ENCODE results near the gene CDADC1. TPM values are rescaled to one million over a fixed set of nuclear protein-coding genes. Genes with fewer than 3 reads are reported as not detected.
"Not testable (repeated sequence)": the region's sequence is repeated elsewhere in the genome, so short reads cannot be mapped to it uniquely, and the experiment has no call there.

The CDADC1 gene
- total and polyA plus RNA-seq, 5 donors = 5.6 to 10.9 (median 8.6) TPM

- Histone ChIP-seq H3K4me3 (ENCODE audit: low read length) (no peak overlapping the region), H3K4me1 (ENCODE audit: control insufficient read depth, insufficient read depth, low read length) (peaks cover 2% of the 10 kb centered on the region), H3K27me3 (ENCODE audit: control insufficient read depth, insufficient read depth) (no peaks in the 10 kb centered on the region), H3K9me3 (ENCODE audit: control insufficient read depth, low read length) (no peaks in the 10 kb centered on the region), H3K27ac (ENCODE audit: low read length) (no peak overlapping the region)
- no peak for ATAC-seq
- no peak for DNase-seq
- intact Hi-C loops (cut with DNase I) = no loop called here
Observed at GRCh38 chr13:49319551-49319950, 71.8 kb downstream of the CDADC1 start.

GRCh38 chr13:49319951-49320350 lies 72.2 kb downstream of the CDADC1 start:
- H3K9me3 ChIP-seq (ENCODE audit: control insufficient read depth, low read length) = no peaks in the 10 kb centered on the region
- H3K4me1 ChIP-seq (ENCODE audit: control insufficient read depth, insufficient read depth, low read length) = peaks cover 2% of the 10 kb centered on the region
- no peak overlapping the region for H3K4me3 ChIP-seq (ENCODE audit: low read length)
- 73% methylated on average over 2 of the region's 2 CpGs for WGBS
- no peak overlapping the region for H3K27ac ChIP-seq (ENCODE audit: low read length)
- H3K27me3 ChIP-seq (ENCODE audit: control insufficient read depth, insufficient read depth) = no peaks in the 10 kb centered on the region
- intact Hi-C loops (cut with DNase I) = no loop called here
- peak in 1 of 3 donors; percentile 56 for DNase-seq
- ATAC-seq = peak in 1 of 2 donors; percentile 55

GRCh38 chr13:49320975-49321374 lies 73.2 kb downstream of the CDADC1 start:
- DNase-seq (no peak), ATAC-seq (no peak)
- Histone ChIP-seq H3K9me3 (ENCODE audit: control insufficient read depth, low read length) (no peaks in the 10 kb centered on the region), H3K27ac (ENCODE audit: low read length) (no peak overlapping the region), H3K4me1 (ENCODE audit: control insufficient read depth, insufficient read depth, low read length) (peaks cover 2% of the 10 kb centered on the region), H3K27me3 (ENCODE audit: control insufficient read depth, insufficient read depth) (no peaks in the 10 kb centered on the region), H3K4me3 (ENCODE audit: low read length) (no peak overlapping the region)
- intact Hi-C loops (cut with DNase I) = no loop called here
- WGBS = 89% methylated on average over 2 of the region's 2 CpGs

- peaks cover 3% of the 10 kb centered on the region for H3K4me1 ChIP-seq (ENCODE audit: control insufficient read depth, insufficient read depth, low read length)
- WGBS = 68% methylated on average over 2 of the region's 2 CpGs
- H3K27me3 ChIP-seq (ENCODE audit: control insufficient read depth, insufficient read depth) = no peaks in the 10 kb centered on the region
- no peaks in the 10 kb centered on the region for H3K9me3 ChIP-seq (ENCODE audit: control insufficient read depth, low read length)
- intact Hi-C loops (cut with DNase I) = no loop called here
- no peak for ATAC-seq
- no peak for DNase-seq
- no peak overlapping the region for H3K4me3 ChIP-seq (ENCODE audit: low read length)
- no peak overlapping the region for H3K27ac ChIP-seq (ENCODE audit: low read length)
Observed at GRCh38 chr13:49322702-49323101, 75.0 kb downstream of the CDADC1 start.

GRCh38 chr13:49323344-49323743 lies 75.6 kb downstream of the CDADC1 start:
- Histone ChIP-seq H3K9me3 (ENCODE audit: control insufficient read depth, low read length) (no peaks in the 10 kb centered on the region), H3K27ac (ENCODE audit: low read length) (no peak overlapping the region), H3K4me3 (ENCODE audit: low read length) (no peak overlapping the region), H3K27me3 (ENCODE audit: control insufficient read depth, insufficient read depth) (no peaks in the 10 kb centered on the region), H3K4me1 (ENCODE audit: control insufficient read depth, insufficient read depth, low read length) (peaks cover 3% of the 10 kb centered on the region)
- WGBS = 87% methylated on average over 7 of the region's 7 CpGs
- intact Hi-C loops (cut with DNase I) = no loop called here
- no peak for ATAC-seq
- DNase-seq = no peak

GRCh38 chr13:49326222-49326917 lies 78.6 kb downstream of the CDADC1 start:
- DNase-seq = peak in 1 of 3 donors; percentile 71
- no peak overlapping the region for H3K4me3 ChIP-seq (ENCODE audit: low read length)
- no peaks in the 10 kb centered on the region for H3K27me3 ChIP-seq (ENCODE audit: control insufficient read depth, insufficient read depth)
- H3K4me1 ChIP-seq (ENCODE audit: control insufficient read depth, insufficient read depth, low read length) = peaks cover 1% of the 10 kb centered on the region
- H3K9me3 ChIP-seq (ENCODE audit: control insufficient read depth, low read length) = no peaks in the 10 kb centered on the region
- 57% methylated on average over 7 of the region's 7 CpGs for WGBS
- peak in 1 of 2 donors; percentile 78 for ATAC-seq
- peak overlapping the region; percentile 52 for H3K27ac ChIP-seq (ENCODE audit: low read length)
- intact Hi-C loops (cut with DNase I) = no loop called here

- H3K27ac ChIP-seq (ENCODE audit: low read length); DNase-seq; H3K9me3 ChIP-seq (ENCODE audit: control insufficient read depth, low read length); intact Hi-C loops (cut with DNase I); H3K4me1 ChIP-seq (ENCODE audit: control insufficient read depth, insufficient read depth, low read length); ATAC-seq; H3K4me3 ChIP-seq (ENCODE audit: low read length); H3K27me3 ChIP-seq (ENCODE audit: control insufficient read depth, insufficient read depth): not testable (repeated sequence)
- WGBS = 94% methylated on average over 3 of the region's 3 CpGs
Observed at GRCh38 chr13:49327145-49327544, 79.4 kb downstream of the CDADC1 start.

- intact Hi-C loops (cut with DNase I) = no loop called here
- ATAC-seq (no peak), DNase-seq (no peak)
- H3K27ac ChIP-seq (ENCODE audit: low read length) = no peak overlapping the region
- H3K4me3 ChIP-seq (ENCODE audit: low read length) = no peak overlapping the region
- H3K4me1 ChIP-seq (ENCODE audit: control insufficient read depth, insufficient read depth, low read length) = peaks cover 1% of the 10 kb centered on the region
- H3K27me3 ChIP-seq (ENCODE audit: control insufficient read depth, insufficient read depth) = no peaks in the 10 kb centered on the region
- WGBS = 57% methylated on average over 8 of the region's 8 CpGs
- no peaks in the 10 kb centered on the region for H3K9me3 ChIP-seq (ENCODE audit: control insufficient read depth, low read length)
Observed at GRCh38 chr13:49329831-49330545, 82.3 kb downstream of the CDADC1 start.

- ATAC-seq (no peak), DNase-seq (no peak)
- intact Hi-C loops (cut with DNase I) = no loop called here
- Histone ChIP-seq H3K27ac (ENCODE audit: low read length) (no peak overlapping the region), H3K4me1 (ENCODE audit: control insufficient read depth, insufficient read depth, low read length) (peaks cover 1% of the 10 kb centered on the region), H3K27me3 (ENCODE audit: control insufficient read depth, insufficient read depth) (no peaks in the 10 kb centered on the region), H3K4me3 (ENCODE audit: low read length) (no peak overlapping the region), H3K9me3 (ENCODE audit: control insufficient read depth, low read length) (no peaks in the 10 kb centered on the region)
- WGBS = 98% methylated on average over 1 of the region's 1 CpG
Observed at GRCh38 chr13:49330546-49330864, 82.8 kb downstream of the CDADC1 start.

- Histone ChIP-seq H3K27ac (ENCODE audit: low read length) (no peak overlapping the region), H3K4me3 (ENCODE audit: low read length) (no peak overlapping the region), H3K27me3 (ENCODE audit: control insufficient read depth, insufficient read depth) (no peaks in the 10 kb centered on the region), H3K4me1 (ENCODE audit: control insufficient read depth, insufficient read depth, low read length) (peaks cover 1% of the 10 kb centered on the region), H3K9me3 (ENCODE audit: control insufficient read depth, low read length) (no peaks in the 10 kb centered on the region)
- intact Hi-C loops (cut with DNase I) = no loop called here
- 76% methylated on average over 4 of the region's 4 CpGs for WGBS
- no peak for ATAC-seq
- DNase-seq = no peak
Observed at GRCh38 chr13:49336655-49337054, 88.9 kb downstream of the CDADC1 start.

- H3K27ac ChIP-seq (ENCODE audit: low read length) = peak overlapping the region; percentile 91
- 70% methylated on average over 10 of the region's 10 CpGs for WGBS
- ATAC-seq (peak; percentile 68 to 85), DNase-seq (no peak)
- no peak overlapping the region for H3K4me3 ChIP-seq (ENCODE audit: low read length)
- H3K9me3 ChIP-seq (ENCODE audit: control insufficient read depth, low read length) = no peaks in the 10 kb centered on the region
- H3K4me1 ChIP-seq (ENCODE audit: control insufficient read depth, insufficient read depth, low read length) = peaks cover 1% of the 10 kb centered on the region
- intact Hi-C loops (cut with DNase I) = no loop called here
- H3K27me3 ChIP-seq (ENCODE audit: control insufficient read depth, insufficient read depth) = no peaks in the 10 kb centered on the region
Observed at GRCh38 chr13:49340161-49340560, 92.4 kb downstream of the CDADC1 start.

All from right cardiac atrium (tissue), 5 donors.